IMR-90 (cell line): Measurements from ENCODE around the gene SLC1A7. TPM values are rescaled to one million over a fixed set of nuclear protein-coding genes. Genes with fewer than 3 reads are reported as not detected.

Experiments used
- ATAC-seq: fragments of 200-7000 bp; cut with Tn5 transposase; 2 replicates; pipeline ENCODE4 v1.9.1; 2020; ENCODE audit warnings: low read depth, mild to moderate bottlenecking, moderate library complexity
- BruUV-seq: library from RNA; stranded (reverse); fragments of 400-500 nt; replicated peaks from 2 replicates; lab custom pipeline; 2021; lab: Mats Ljungman, UMichigan
- CTCF ChIA-PET: fragments of 300-600 bp; formaldehyde crosslinking; extraction: SDS; loops from one replicate; lab custom pipeline; 2021; ENCODE audit warnings: antibody characterized with exemption; lab: Yijun Ruan, JAX
- POLR2A ChIA-PET: fragments of 300-600 bp; sonication (Branson Sonifier 250); formaldehyde crosslinking; loops from one replicate; lab custom pipeline; 2022; ENCODE audit warnings: antibody characterized with exemption; ENCODE audit not compliant: unreplicated experiment; lab: Charles Lee
- DNase-seq: peaks from one replicate; pipeline ENCODE4 v3.0.0; 2013
- H2AFZ ChIP-seq: replicated peaks from 2 replicates; pipeline ENCODE3; 2013; ENCODE audit warnings: low read length, mild to moderate bottlenecking; ENCODE audit not compliant: poor library complexity
- H2AK5ac ChIP-seq: 2 replicates; pipeline ENCODE4 v1.6.1; 2013; ENCODE audit warnings: low read depth, low read length, inconsistent platforms
- H2AK9ac ChIP-seq: replicated peaks from 2 replicates; pipeline ENCODE3; 2013; ENCODE audit warnings: mild to moderate bottlenecking, low read depth, low read length, moderate library complexity; ENCODE audit not compliant: poor library complexity
- H2BK120ac ChIP-seq: 2 replicates; pipeline ENCODE4 v1.6.1; 2013; ENCODE audit warnings: low read depth, low read length, inconsistent platforms
- H2BK15ac ChIP-seq: 3 replicates; pipeline ENCODE4 v1.6.1; 2013; ENCODE audit warnings: low read depth, low read length, inconsistent platforms
- H2BK20ac ChIP-seq: 2 replicates; pipeline ENCODE4 v1.6.1; 2013; ENCODE audit warnings: low read depth, mild to moderate bottlenecking, inconsistent platforms, low read length, moderate library complexity
- H2BK5ac ChIP-seq: 2 replicates; pipeline ENCODE4 v1.6.1; 2013; ENCODE audit warnings: mild to moderate bottlenecking, low read depth, low read length, inconsistent platforms; ENCODE audit not compliant: poor library complexity, severe bottlenecking
- H3K14ac ChIP-seq: replicated peaks from 2 replicates; pipeline ENCODE4 v1.6.1; 2013; ENCODE audit warnings: low read depth, low read length, inconsistent platforms
- H3K18ac ChIP-seq: 2 replicates; pipeline ENCODE4 v1.6.1; 2013; ENCODE audit warnings: low read depth, low read length, control low read depth
- H3K23ac ChIP-seq: 2 replicates; pipeline ENCODE4 v1.6.1; 2013; ENCODE audit warnings: low read depth, low read length, inconsistent platforms
- H3K27ac ChIP-seq: 2 replicates; pipeline ENCODE4 v1.5.1; 2013; ENCODE audit warnings: mild to moderate bottlenecking, control low read depth, low read length; ENCODE audit not compliant: insufficient read depth
- H3K27me3 ChIP-seq: 2 replicates; pipeline ENCODE4 v1.6.1; 2013; ENCODE audit warnings: low read length; ENCODE audit not compliant: control insufficient read depth, insufficient read depth
- H3K36me3 ChIP-seq: 2 replicates; pipeline ENCODE4 v1.6.1; 2013; ENCODE audit warnings: low read length, mixed read lengths; ENCODE audit not compliant: control insufficient read depth, insufficient read depth
- H3K4ac ChIP-seq: 2 replicates; pipeline ENCODE4 v1.6.1; 2013; ENCODE audit warnings: low read depth, low read length, inconsistent platforms
- H3K4me1 ChIP-seq: 2 replicates; pipeline ENCODE4 v1.6.1; 2013; ENCODE audit warnings: low read length, mixed read lengths; ENCODE audit not compliant: control insufficient read depth, insufficient read depth
- H3K4me2 ChIP-seq: 2 replicates; pipeline ENCODE4 v1.6.1; 2013; ENCODE audit warnings: low read depth, mild to moderate bottlenecking, control low read depth, low read length, moderate library complexity
- H3K4me3 ChIP-seq: 2 replicates; pipeline ENCODE4 v1.5.1; 2013; ENCODE audit warnings: low read depth, mild to moderate bottlenecking, control low read depth, low read length, moderate library complexity; ENCODE audit not compliant: insufficient read depth
- H3K56ac ChIP-seq: 2 replicates; pipeline ENCODE4 v1.6.1; 2013; ENCODE audit warnings: low read length, inconsistent platforms; ENCODE audit not compliant: insufficient read depth; ENCODE audit errors: extremely low read depth
- H3K79me1 ChIP-seq, 2 experiments: 2 replicates each; pipeline ENCODE4 v1.6.1; 2013; ENCODE audit warnings: low read length in 2 of 2, inconsistent platforms in 1 of 2, low read depth in 1 of 2
- H3K9ac ChIP-seq: 2 replicates; pipeline ENCODE4 v1.6.1; 2013; ENCODE audit warnings: low read depth, low read length, control low read depth
- H3K9me1 ChIP-seq: 2 replicates; pipeline ENCODE4 v1.6.1; 2013; ENCODE audit warnings: low read length, inconsistent platforms; ENCODE audit not compliant: insufficient read depth
- H3K9me3 ChIP-seq: 2 replicates; pipeline ENCODE4 v1.6.1; 2013; ENCODE audit warnings: low read length; ENCODE audit not compliant: control insufficient read depth, insufficient read depth
- H4K20me1 ChIP-seq: 2 replicates; pipeline ENCODE4 v1.6.1; 2013; ENCODE audit warnings: low read length, inconsistent platforms; ENCODE audit not compliant: insufficient read depth
- H4K5ac ChIP-seq: 2 replicates; pipeline ENCODE4 v1.6.1; 2013; ENCODE audit warnings: mild to moderate bottlenecking, low read depth, low read length, control low read depth
- H4K8ac ChIP-seq, 2 experiments: 2 replicates each; pipeline ENCODE4 v1.6.1; 2013; ENCODE audit warnings: low read depth in 2 of 2, low read length in 2 of 2, control low read depth in 1 of 2, inconsistent platforms in 1 of 2
- H4K91ac ChIP-seq: 2 replicates; pipeline ENCODE4 v1.6.1; 2013; ENCODE audit warnings: low read depth, low read length, inconsistent platforms; ENCODE audit not compliant: insufficient read depth
- BHLHE40 ChIP-seq: fragments of 150-350 bp; IDR thresholded peaks from 2 replicates; pipeline ENCODE4 v1.6.1; 2016; ENCODE audit warnings: mild to moderate bottlenecking, low read depth, low read length
- CEBPB ChIP-seq: IDR thresholded peaks from 2 replicates; pipeline ENCODE4 v1.6.1; 2012; ENCODE audit warnings: low read depth, low read length, improper control_type of control experiment
- CHD1 ChIP-seq: IDR thresholded peaks from 2 replicates; pipeline ENCODE4 v1.6.1; 2012; ENCODE audit warnings: low read depth, low read length, improper control_type of control experiment
- ELK1 ChIP-seq: fragments of 150-350 bp; IDR thresholded peaks from 2 replicates; pipeline ENCODE4 v1.6.1; 2016; ENCODE audit warnings: low read depth, mild to moderate bottlenecking, low read length, moderate library complexity, borderline replicate concordance
- FOS ChIP-seq: fragments of 150-350 bp; IDR thresholded peaks from 2 replicates; pipeline ENCODE4 v1.6.1; 2016; ENCODE audit warnings: low read depth, low read length
- MAFK ChIP-seq: IDR thresholded peaks from 2 replicates; pipeline ENCODE4 v1.6.1; 2012; ENCODE audit warnings: low read depth, low read length, improper control_type of control experiment
- MAZ ChIP-seq: IDR thresholded peaks from 2 replicates; pipeline ENCODE4 v1.6.1; 2012; ENCODE audit warnings: low read depth, mild to moderate bottlenecking, low read length, improper control_type of control experiment, moderate library complexity, borderline replicate concordance
- POLR2A ChIP-seq: IDR thresholded peaks from 2 replicates; pipeline ENCODE4 v1.6.1; 2012; ENCODE audit warnings: mild to moderate bottlenecking, low read depth, low read length
- RAD21 ChIP-seq: IDR thresholded peaks from 2 replicates; pipeline ENCODE4 v1.6.1; 2012; ENCODE audit warnings: low read length, improper control_type of control experiment
- RCOR1 ChIP-seq: IDR thresholded peaks from 2 replicates; pipeline ENCODE4 v1.6.1; 2012; ENCODE audit warnings: mild to moderate bottlenecking, low read length, improper control_type of control experiment; ENCODE audit not compliant: insufficient replicate concordance
- RFX5 ChIP-seq: IDR thresholded peaks from 2 replicates; pipeline ENCODE4 v1.8.0; 2012; ENCODE audit warnings: low read depth, mild to moderate bottlenecking, low read length, moderate library complexity
- SMC3 ChIP-seq: fragments of 150-350 bp; IDR thresholded peaks from 2 replicates; pipeline ENCODE4 v1.6.1; 2016; ENCODE audit warnings: low read depth, mild to moderate bottlenecking, antibody characterized with exemption, low read length, moderate library complexity
- WGBS, 2 experiments: methylation state at CpG; one replicate each; pipeline versions ENCODE4 v1.1.5 to v1.1.7; 2013; ENCODE audit warnings: missing lambda C conversion rate in 2 of 2; ENCODE audit not compliant: insufficient read length in 1 of 2; ENCODE audit errors: extremely low coverage in 2 of 2; 5-methylcytosine and 5-hydroxymethylcytosine counted together
- dilution Hi-C: fragments of 300-500 bp; cut with HindIII; formaldehyde crosslinking; loops from one replicate; pipeline ENCODE4 v1.14.3; 2018; ENCODE audit warnings: low sequenced_read_pairs; ENCODE audit not compliant: unreplicated experiment
- in situ Hi-C: fragments of 300-500 bp; cut with MboI; formaldehyde crosslinking; loops from 3 replicates; pipeline ENCODE4 v1.14.3; 2019; ENCODE audit warnings: low sequenced_read_pairs, inconsistent platforms, mixed read lengths
- intact Hi-C: fragments of 100-400 bp; cut with micrococcal nuclease; formaldehyde crosslinking; loops from 2 replicates; pipeline ENCODE4 v1.10.0; 2022
- polyA plus RNA-seq, 3 experiments: library from polyadenylated mRNA; depleted of rRNA; stranded (reverse); fragments of >200 nt; gene quantifications; 2 replicates each; pipeline ENCODE4 v1.2.3, GENCODE V29; 2012; ENCODE audit warnings: low replicate concordance in 1 of 3
- total RNA-seq: library from RNA; depleted of rRNA; stranded (reverse); fragments of >200 nt; gene quantifications from 2 replicates; pipeline ENCODE4 v1.2.3, GENCODE V29; 2012
- TF ChIP-seq, protein P1 (sequence below): fragments of 150-350 bp; IDR thresholded peaks from 2 replicates; pipeline ENCODE4 v1.6.1; 2017; ENCODE audit warnings: mild to moderate bottlenecking, antibody characterized with exemption, low read length, low read depth
- TF ChIP-seq, protein P2 (sequence below): conservative IDR thresholded peaks from 2 replicates; pipeline ENCODE4 v1.5.1; 2012; ENCODE audit warnings: mild to moderate bottlenecking, low read depth, low read length, improper control_type of control experiment

SLC1A7 gene
- total and polyA plus RNA-seq, 2 of the 4 experiments (the other 2 are of a cell fraction), result 0.05 TPM; not detected in 1

DNA sequence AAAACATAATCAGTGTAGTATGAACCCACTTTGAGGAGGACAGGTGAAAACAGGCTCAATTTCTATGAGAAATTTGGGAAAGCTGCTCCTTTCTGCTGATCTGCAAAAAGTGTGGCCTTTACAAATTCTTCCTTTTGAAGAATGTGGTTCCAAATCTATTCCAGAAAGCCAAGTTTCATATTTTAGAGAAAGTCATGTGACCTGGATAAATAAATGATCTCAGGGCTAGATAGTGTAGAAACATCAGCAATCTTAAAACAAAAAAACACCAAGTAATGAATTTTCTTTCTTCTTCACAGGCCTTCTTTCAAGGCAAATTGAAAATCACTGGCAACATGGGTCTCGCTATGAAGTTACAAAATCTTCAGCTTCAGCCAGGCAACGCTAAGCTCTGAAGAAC is 92.1 kb downstream of the SLC1A7 start:
- no peak for TF ChIP-seq RCOR1
- no peak for TF ChIP-seq POLR2A
- TF ChIP-seq RAD21, result no peak
- no peak for TF ChIP-seq BHLHE40
- TF ChIP-seq MAZ, result no peak
- TF ChIP-seq, protein P1, sequence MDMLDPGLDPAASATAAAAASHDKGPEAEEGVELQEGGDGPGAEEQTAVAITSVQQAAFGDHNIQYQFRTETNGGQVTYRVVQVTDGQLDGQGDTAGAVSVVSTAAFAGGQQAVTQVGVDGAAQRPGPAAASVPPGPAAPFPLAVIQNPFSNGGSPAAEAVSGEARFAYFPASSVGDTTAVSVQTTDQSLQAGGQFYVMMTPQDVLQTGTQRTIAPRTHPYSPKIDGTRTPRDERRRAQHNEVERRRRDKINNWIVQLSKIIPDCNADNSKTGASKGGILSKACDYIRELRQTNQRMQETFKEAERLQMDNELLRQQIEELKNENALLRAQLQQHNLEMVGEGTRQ, result no peak
- TF ChIP-seq ELK1, result no peak
- TF ChIP-seq, protein P2, sequence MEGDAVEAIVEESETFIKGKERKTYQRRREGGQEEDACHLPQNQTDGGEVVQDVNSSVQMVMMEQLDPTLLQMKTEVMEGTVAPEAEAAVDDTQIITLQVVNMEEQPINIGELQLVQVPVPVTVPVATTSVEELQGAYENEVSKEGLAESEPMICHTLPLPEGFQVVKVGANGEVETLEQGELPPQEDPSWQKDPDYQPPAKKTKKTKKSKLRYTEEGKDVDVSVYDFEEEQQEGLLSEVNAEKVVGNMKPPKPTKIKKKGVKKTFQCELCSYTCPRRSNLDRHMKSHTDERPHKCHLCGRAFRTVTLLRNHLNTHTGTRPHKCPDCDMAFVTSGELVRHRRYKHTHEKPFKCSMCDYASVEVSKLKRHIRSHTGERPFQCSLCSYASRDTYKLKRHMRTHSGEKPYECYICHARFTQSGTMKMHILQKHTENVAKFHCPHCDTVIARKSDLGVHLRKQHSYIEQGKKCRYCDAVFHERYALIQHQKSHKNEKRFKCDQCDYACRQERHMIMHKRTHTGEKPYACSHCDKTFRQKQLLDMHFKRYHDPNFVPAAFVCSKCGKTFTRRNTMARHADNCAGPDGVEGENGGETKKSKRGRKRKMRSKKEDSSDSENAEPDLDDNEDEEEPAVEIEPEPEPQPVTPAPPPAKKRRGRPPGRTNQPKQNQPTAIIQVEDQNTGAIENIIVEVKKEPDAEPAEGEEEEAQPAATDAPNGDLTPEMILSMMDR, result no peak
- TF ChIP-seq CHD1, result no peak
- no peak for TF ChIP-seq FOS
- TF ChIP-seq MAFK, result no peak
- TF ChIP-seq RFX5, result no peak
- TF ChIP-seq SMC3, result no peak
- TF ChIP-seq CEBPB, result no peak
- in situ Hi-C loops (no loop called here), intact Hi-C loops (no loop called here), dilution Hi-C loops (no loop called here)
- H4K5ac ChIP-seq, result no peak overlapping the region
- no peak overlapping the region for H4K8ac ChIP-seq
- ChIA-PET CTCF (interaction anchor here (1.3 kb wide), 1 partner anchor 9 kb away, joined by 3 read pairs; no protein-coding TSS in a partner anchor), POLR2A (no interaction called here)
- H2AK5ac ChIP-seq, result no peak overlapping the region
- peaks cover 0 to 34% of the 10 kb centered on the region in 2 experiments; a peak in 2 of 4 replicates for H3K79me1 ChIP-seq
- no peak overlapping the region for H4K91ac ChIP-seq
- no peak overlapping the region for H3K4me3 ChIP-seq
- no peaks in the 10 kb centered on the region for H4K20me1 ChIP-seq
- H2BK120ac ChIP-seq, result no peak overlapping the region
- no peak overlapping the region for H2BK5ac ChIP-seq
- no peak overlapping the region for H3K9ac ChIP-seq
- no peaks in the 10 kb centered on the region for H3K9me3 ChIP-seq
- BruUV-seq, result no TSS peak
- no peak overlapping the region for H3K18ac ChIP-seq
- H3K27me3 ChIP-seq, result no peaks in the 10 kb centered on the region
- peaks cover 15% of the 10 kb centered on the region for H3K9me1 ChIP-seq
- H3K27ac ChIP-seq, result no peak overlapping the region
- no peak overlapping the region for H2AK9ac ChIP-seq
- peaks cover 12% of the 10 kb centered on the region for H3K36me3 ChIP-seq
- no peak overlapping the region for H2BK15ac ChIP-seq
- no peak overlapping the region for H3K4me2 ChIP-seq
- DNase-seq (no peak), ATAC-seq (no peak)
- H3K23ac ChIP-seq, result no peak overlapping the region
- H2BK20ac ChIP-seq, result no peak overlapping the region
- H2AFZ ChIP-seq, result no peak overlapping the region
- no peak overlapping the region for H3K56ac ChIP-seq
- WGBS, 2 experiments, result no CpG with 5 or more reads among the region's 2 CpGs
- H3K14ac ChIP-seq, result peak overlapping the region; percentile 20; the same call in 1 of the 2 replicates
- peaks cover 17% of the 10 kb centered on the region for H3K4me1 ChIP-seq
- H3K4ac ChIP-seq, result no peak overlapping the region
